Stomach (tissue), 4 donors: ENCODE results near the gene SLC39A3.

Experiments
- CTCF ChIP-seq, 7 experiments: fragments of 450-650 bp in 4 of 7; fragments of 200-600 bp in 3 of 7; sonication (generic) in 3 of 7; IDR thresholded peaks; one replicate each; pipeline ENCODE4 v1.5.1; 2016 to 2019; ENCODE audit warnings: antibody characterized with exemption in 7 of 7, control low read depth in 2 of 7, mild to moderate bottlenecking in 1 of 7
- EP300 ChIP-seq: sonication (generic); formaldehyde crosslinking; IDR thresholded peaks from one replicate; pipeline ENCODE4 v1.6.1; 2017; ENCODE audit warnings: antibody characterized with exemption

- TF ChIP-seq CTCF (IDR thresholded peaks at IDR 0.05): no peak
- TF ChIP-seq EP300: no peak
These were observed 9.6 kb downstream of the SLC39A3 start for GRCh38 chr19:2729943-2730818.
